ENCODE data around the gene WDFY4. TPM values are rescaled to one million over a fixed set of nuclear protein-coding genes. Genes with fewer than 3 reads are reported as not detected.
A peak's percentile ranks its signal among the peaks of the same experiment; 100 is the strongest.

WDFY4 gene
- total RNA-seq, 4 donors from 2014 or later = 0.60 to 20.6 (median 5.1) TPM

GRCh38 chr10:48700493-48700892, 15.8 kb downstream of the WDFY4 start:
- WGBS, 2 donors (ENCODE audit: low coverage in 1 of 2) = 71 to 73% methylated on average over 5 to 9 of the region's 9 CpGs
- H3K36me3 ChIP-seq = no peaks in the 10 kb centered on the region
- no peak overlapping the region for H3K27ac ChIP-seq
- H3K27me3 ChIP-seq = no peaks in the 10 kb centered on the region
- H3K4me1 ChIP-seq = peaks cover 0 to 26% (median 10%) of the 10 kb centered on the region in 4 donors
- peak in 1 of 3 donors; percentile 31 for TF ChIP-seq POLR2AphosphoS5 (IDR thresholded peaks at IDR 0.05)
- TF ChIP-seq CTCF (IDR thresholded peaks at IDR 0.05) = no peak
- TF ChIP-seq EP300 (IDR thresholded peaks at IDR 0.05; ENCODE audit: low read depth) = no peak
- TF ChIP-seq POLR2A (IDR thresholded peaks at IDR 0.05) = no peak
- H3K4me3 ChIP-seq = no peak overlapping the region
- in situ Hi-C loops (cut with MboI; ENCODE audit: low pct_ligation_motif_present in 1 of 4, low pct_unique_long_range_greater_than_20kb in 1 of 4, low sequenced_read_pairs in 3 of 4) = no loop called here
- DNase-seq = no peak
- no peaks in the 10 kb centered on the region for H3K9me3 ChIP-seq
- intact Hi-C loops (cut with DNase I; ENCODE audit: low total_unique reads) = no loop called here

GRCh38 chr10:48701139-48701901, 16.6 kb downstream of the WDFY4 start:
- Histone ChIP-seq H3K9me3 (no peaks in the 10 kb centered on the region), H3K4me1 (peaks cover 0 to 26% (median 10%) of the 10 kb centered on the region in 4 donors), H3K36me3 (no peaks in the 10 kb centered on the region), H3K27ac (no peak overlapping the region), H3K4me3 (no peak overlapping the region), H3K27me3 (no peaks in the 10 kb centered on the region)
- WGBS, 2 donors (ENCODE audit: low coverage in 1 of 2) = 20 to 49% methylated on average over 6 to 8 of the region's 8 CpGs
- TF ChIP-seq POLR2AphosphoS5 (IDR thresholded peaks at IDR 0.05) = peak in 1 of 3 donors; percentile 17
- TF ChIP-seq EP300 (IDR thresholded peaks at IDR 0.05; ENCODE audit: low read depth) = no peak
- intact Hi-C loops (cut with DNase I; ENCODE audit: low total_unique reads) = no loop called here
- peak; percentile 63 for DNase-seq
- in situ Hi-C loops (cut with MboI; ENCODE audit: low pct_ligation_motif_present in 1 of 4, low pct_unique_long_range_greater_than_20kb in 1 of 4, low sequenced_read_pairs in 3 of 4) = no loop called here

- intact Hi-C loops (cut with DNase I; ENCODE audit: low total_unique reads) (no loop called here), in situ Hi-C loops (cut with MboI; ENCODE audit: low pct_ligation_motif_present in 1 of 4, low pct_unique_long_range_greater_than_20kb in 1 of 4, low sequenced_read_pairs in 3 of 4) (no loop called here)
- Histone ChIP-seq H3K4me3 (no peak overlapping the region), H3K27ac (no peak overlapping the region), H3K27me3 (no peaks in the 10 kb centered on the region), H3K36me3 (no peaks in the 10 kb centered on the region), H3K9me3 (no peaks in the 10 kb centered on the region), H3K4me1 (peaks cover 0 to 26% (median 10%) of the 10 kb centered on the region in 4 donors)
- DNase-seq = no peak
- TF ChIP-seq CTCF (IDR thresholded peaks at IDR 0.05) (no peak), POLR2A (IDR thresholded peaks at IDR 0.05) (no peak), POLR2AphosphoS5 (IDR thresholded peaks at IDR 0.05) (no peak), EP300 (IDR thresholded peaks at IDR 0.05; ENCODE audit: low read depth) (no peak)
Measured at GRCh38 chr10:48701941-48702340, 17.3 kb downstream of the WDFY4 start.

GRCh38 chr10:48703531-48704122, 19.0 kb downstream of the WDFY4 start:
- no peaks in the 10 kb centered on the region for H3K36me3 ChIP-seq
- intact Hi-C loops (cut with DNase I; ENCODE audit: low total_unique reads) = no loop called here
- H3K9me3 ChIP-seq = no peaks in the 10 kb centered on the region
- peaks cover 0 to 26% (median 10%) of the 10 kb centered on the region in 4 donors for H3K4me1 ChIP-seq
- no peak overlapping the region for H3K4me3 ChIP-seq
- H3K27me3 ChIP-seq = no peaks in the 10 kb centered on the region
- no peak for DNase-seq
- no peak for TF ChIP-seq POLR2A (IDR thresholded peaks at IDR 0.05)
- no peak for TF ChIP-seq CTCF (IDR thresholded peaks at IDR 0.05)
- no peak overlapping the region for H3K27ac ChIP-seq
- in situ Hi-C loops (cut with MboI; ENCODE audit: low pct_ligation_motif_present in 1 of 4, low pct_unique_long_range_greater_than_20kb in 1 of 4, low sequenced_read_pairs in 3 of 4) = no loop called here
- WGBS, 2 donors (ENCODE audit: low coverage in 1 of 2) = 69% methylated on average over 5 of the region's 5 CpGs; no CpG with 5 or more reads in 1 of the 2 donors
